Heart left ventricle (tissue), 16 donors: ENCODE results near the gene ACTN2. TPM values are rescaled to one million over a fixed set of nuclear protein-coding genes. Genes with fewer than 3 reads are reported as not detected.

Experiments
- ATAC-seq, 4 donors: fragments of 200-7000 bp; cut with Tn5 transposase; one replicate each; pipeline ENCODE4 v1.9.1; 2020 to 2022; ENCODE audit warnings: moderate library complexity in 4 of 4, mild to moderate bottlenecking in 3 of 4, moderate number of reproducible peaks in 1 of 4
- DNase-seq, 5 donors: peaks; one replicate each; pipeline ENCODE4 v3.0.0-alpha.2; 2020
- H3K27ac ChIP-seq, 12 donors: fragments of 200-600 bp; sonication (generic) in 4 of 12; one replicate each; pipeline versions ENCODE4 v1.5.0 to v1.8.0; 2016 to 2022; ENCODE audit warnings: mild to moderate bottlenecking in 2 of 12
- H3K27me3 ChIP-seq, 9 donors: fragments of 200-600 bp; sonication (generic) in 2 of 9; one replicate each; pipeline versions ENCODE4 v1.5.1 to v1.8.0; 2016 to 2022; ENCODE audit warnings: mild to moderate bottlenecking in 3 of 9
- H3K36me3 ChIP-seq, 9 donors: fragments of 200-600 bp; sonication (generic) in 2 of 9; one replicate each; pipeline versions ENCODE4 v1.5.0 to v1.8.0; 2018 to 2022; ENCODE audit warnings: mild to moderate bottlenecking in 2 of 9
- H3K4me1 ChIP-seq, 12 donors: fragments of 200-600 bp; sonication (generic) in 4 of 12; one replicate each; pipeline versions ENCODE4 v1.5.0 to v1.8.0; 2016 to 2022; ENCODE audit warnings: mild to moderate bottlenecking in 3 of 12
- H3K4me3 ChIP-seq, 12 donors: fragments of 200-600 bp; sonication (generic) in 4 of 12; one replicate each; pipeline versions ENCODE4 v1.5.0 to v1.8.0; 2017 to 2022; ENCODE audit warnings: mild to moderate bottlenecking in 9 of 12, moderate library complexity in 4 of 12
- H3K9me3 ChIP-seq, 12 donors: fragments of 200-600 bp; sonication (generic) in 4 of 12; one replicate each; pipeline versions ENCODE4 v1.5.0 to v1.8.0; 2016 to 2022; ENCODE audit warnings: mild to moderate bottlenecking in 1 of 12
- CTCF ChIP-seq, 12 donors: fragments of 200-600 bp; sonication (generic) in 4 of 12; IDR thresholded peaks; one replicate each; pipeline versions ENCODE4 v1.5.0 to v1.8.0; 2018 to 2022; ENCODE audit warnings: antibody characterized with exemption in 12 of 12, mild to moderate bottlenecking in 5 of 12
- POLR2A ChIP-seq, 2 donors: fragments of 450-650 bp; IDR thresholded peaks; one replicate each; pipeline ENCODE4 v1.6.1; 2017; ENCODE audit warnings: antibody characterized with exemption in 2 of 2, mild to moderate bottlenecking in 2 of 2, moderate library complexity in 2 of 2
- WGBS, 4 donors: extraction: QIAGEN DNeasy Blood & Tissue Kit in 2 of 4; methylation state at CpG; one replicate each; pipeline versions ENCODE4 v1.1.5 to v1.1.7; 2013 to 2018; 5-methylcytosine and 5-hydroxymethylcytosine counted together
- intact Hi-C, 10 donors: fragments of 100-400 bp; cut with DNase I; formaldehyde crosslinking; loops; one replicate each; pipeline versions ENCODE4 v1.11.1 to v1.14.2; 2022
- polyA plus RNA-seq, 2 donors: library from polyadenylated mRNA; stranded (reverse); fragments of 200-250 nt; gene quantifications; one replicate each; pipeline ENCODE4 v1.2.3, GENCODE V29; 2013
- total RNA-seq, 9 donors: library from RNA; depleted of rRNA in 2 of 9; stranded (reverse); fragments of >200 nt in 2 of 9; fragmentation: NEBNext Ultra II Directional in 3 of 9; extraction: Animal tissue kit (Norgen Biotek cat#: 25700) in 3 of 9; gene quantifications; one replicate each; pipeline versions ENCODE4 v1.1.0 to v1.2.4, GENCODE V29; 2016 to 2023
- donor health status: ischemic (EF 13 %, LVEDD 7.1; RV severe dilation, severe dysfunction).
- donor health status: healthy with polysubstance abuse.
- donor health status: DM: no; HTN: yes; CAD: no.
- donor health status: DM: no; HTN: no; CAD: no.
- donor health status: ischemic (EF 25% LVEDD 6.9; RV normal size, moderate dysfunction).
- donor health status: ischemic (EF 25% LVEDD 5.7; RV mildly dilated, moderate dysfunction).
- donor health status: healthy.
- donor health status: DM: yes; HTN: yes; CAD: no.
- donor health status: ischemic (EF 35%, LVEDD 5.7; RV mildly dilated, moderate dysfunction).
- donor health status: nonischemic (EF 11% LVEDD 7.7; RV severe dilation, severe dysfunction).
- donor health status: DM: yes; HTN: yes; CAD: no.
- donor health status: PGD.
- donor health status: ischemic (EF 29% LVEDD 5.4; RV normal size, mild dysfunction).
- donor health status: nonischemic (EF 23%, LVEDD 6.1; RV moderate dilation, normal function).

ACTN2 gene
- total and polyA plus RNA-seq, 11 donors: 1,024 to 4,007 (median 2,848) TPM

GRCh38 chr1:236699366-236699765, 13.1 kb downstream of the ACTN2 start:
- Histone ChIP-seq H3K4me3 (peak overlapping the region in 6 of 12 donors; percentile 2 to 32 (median 14)), H3K9me3 (no peaks in the 10 kb centered on the region), H3K36me3 (peaks cover 0 to under 1% (median 0%) of the 10 kb centered on the region in 9 donors), H3K27me3 (peaks cover 0 to 8% (median 0%) of the 10 kb centered on the region in 9 donors), H3K27ac (peak overlapping the region; percentile 25 to 100 (median 84)), H3K4me1 (peaks cover 0 to 41% (median 8%) of the 10 kb centered on the region in 12 donors)
- TF ChIP-seq POLR2A (IDR thresholded peaks at IDR 0.05) (no peak), CTCF (IDR thresholded peaks at IDR 0.05) (no peak)
- intact Hi-C loops: no loop called here
- WGBS, 4 donors: 10 to 25% (median 21%) methylated on average over 6 of the region's 6 CpGs
- ATAC-seq (peak in 3 of 4 donors; percentile 15 to 39 (median 24)), DNase-seq (no peak)

- 33 to 51% (median 42%) methylated on average over 2 of the region's 2 CpGs for WGBS, 4 donors
- Histone ChIP-seq H3K4me3 (peak overlapping the region in 8 of 12 donors; percentile 13 to 39 (median 22)), H3K36me3 (peaks cover 0 to 10% (median 0%) of the 10 kb centered on the region in 9 donors), H3K27ac (peak overlapping the region; percentile 15 to 100 (median 84)), H3K4me1 (peaks cover 0 to 52% (median 8%) of the 10 kb centered on the region in 12 donors), H3K9me3 (no peaks in the 10 kb centered on the region), H3K27me3 (peaks cover 0 to 8% (median 0%) of the 10 kb centered on the region in 9 donors)
- intact Hi-C loops: no loop called here
- ATAC-seq (peak; percentile 73 to 81 (median 76)), DNase-seq (peak in 2 of 5 donors; percentile 30 to 46)
- TF ChIP-seq CTCF (IDR thresholded peaks at IDR 0.05) (no peak), POLR2A (IDR thresholded peaks at IDR 0.05) (peak in 1 of 2 donors; percentile 19)
These were observed 14.6 kb downstream of the ACTN2 start for GRCh38 chr1:236700903-236701302.

- Histone ChIP-seq H3K27me3 (peaks cover 0 to 8% (median 0%) of the 10 kb centered on the region in 9 donors), H3K27ac (peak overlapping the region; percentile 15 to 100 (median 84)), H3K9me3 (no peaks in the 10 kb centered on the region), H3K4me1 (peaks cover 0 to 56% (median 8%) of the 10 kb centered on the region in 12 donors), H3K4me3 (peak overlapping the region in 8 of 12 donors; percentile 13 to 39 (median 22)), H3K36me3 (peaks cover 0 to 10% (median 0%) of the 10 kb centered on the region in 9 donors)
- 47 to 61% (median 48%) methylated on average over 3 of the region's 3 CpGs for WGBS, 4 donors
- no peak for DNase-seq
- TF ChIP-seq POLR2A (IDR thresholded peaks at IDR 0.05) (no peak), CTCF (IDR thresholded peaks at IDR 0.05) (no peak)
- intact Hi-C loops: no loop called here
- ATAC-seq: peak; percentile 33 to 64 (median 50)
These were observed 15.5 kb downstream of the ACTN2 start for GRCh38 chr1:236701782-236702181.

- Histone ChIP-seq H3K27ac (peak overlapping the region; percentile 18 to 100 (median 84)), H3K36me3 (peaks cover 0 to 10% (median 0%) of the 10 kb centered on the region in 9 donors), H3K9me3 (no peaks in the 10 kb centered on the region), H3K27me3 (peaks cover 0 to 8% (median 0%) of the 10 kb centered on the region in 9 donors), H3K4me3 (peak overlapping the region in 7 of 12 donors; percentile 2 to 39 (median 24)), H3K4me1 (peaks cover 0 to 64% (median 8%) of the 10 kb centered on the region in 12 donors)
- peak in 3 of 4 donors; percentile 20 to 54 (median 44) for ATAC-seq
- TF ChIP-seq CTCF (IDR thresholded peaks at IDR 0.05): no peak
- 41 to 56% (median 49%) methylated on average over 3 of the region's 3 CpGs for WGBS, 4 donors
- intact Hi-C loops: no loop called here
- no peak for DNase-seq
These were observed 16.6 kb downstream of the ACTN2 start for GRCh38 chr1:236702791-236703394.
